Astrocyte of the spinal cord (primary cell): ENCODE measurements around the gene MTG2.

Source experiments
- DNase-seq: peaks from one replicate; pipeline ENCODE4 v3.0.0; 2011; ENCODE audit warnings: low read depth, low spot score
- H3K4me3 ChIP-seq: 2 replicates; pipeline ENCODE4 v1.5.1; 2011; ENCODE audit warnings: low read depth, mild to moderate bottlenecking, low read length, moderate library complexity
- in situ Hi-C: cut with HindIII; loops from 2 replicates; pipeline ENCODE4 v1.10.0; 2017; ENCODE audit warnings: low sequenced_read_pairs
- TF ChIP-seq, protein P1 (sequence below): IDR thresholded peaks from 2 replicates; pipeline ENCODE4 v1.5.1; 2012; ENCODE audit warnings: low read depth, mild to moderate bottlenecking, low read length, inconsistent platforms

Gene MTG2

DNA sequence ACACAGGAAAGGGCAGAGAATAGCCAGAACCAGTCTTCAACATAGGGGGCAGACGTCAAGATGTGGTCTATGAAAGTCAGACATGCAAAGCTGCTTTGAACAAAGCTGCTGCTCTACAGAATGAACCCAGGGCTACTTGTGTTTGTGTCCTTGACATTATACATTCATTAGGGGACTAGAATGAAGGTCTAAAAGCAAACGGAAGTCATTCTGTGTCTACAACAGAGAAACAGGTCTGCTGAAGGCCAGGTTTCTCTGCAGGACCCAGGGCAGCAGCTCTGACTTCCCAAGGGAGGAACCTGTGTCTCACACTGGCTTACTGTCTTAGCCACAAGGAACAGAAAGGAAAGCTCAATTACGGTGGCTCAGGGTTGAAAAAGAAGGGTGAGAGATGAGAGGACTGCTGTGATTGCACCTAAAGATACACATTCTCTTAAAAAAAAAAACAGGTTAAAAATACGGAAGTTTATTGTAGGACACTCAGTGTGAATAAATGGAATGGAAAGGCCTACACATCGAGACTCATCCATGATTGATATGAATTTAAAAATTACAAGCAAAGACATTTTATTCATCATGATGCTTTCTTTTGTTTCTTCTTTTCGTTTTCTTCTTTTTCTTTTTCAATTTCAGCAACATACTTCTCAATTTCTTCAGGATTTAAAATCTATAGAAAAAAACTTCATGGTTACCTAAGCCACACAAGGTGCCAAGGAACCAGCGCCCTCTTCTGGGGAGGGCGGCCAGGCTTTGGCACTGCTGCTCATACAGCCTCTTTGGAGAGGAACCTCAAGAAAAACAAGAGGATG is 46.3 kb upstream of the MTG2 start:
- H3K4me3 ChIP-seq, result no peak overlapping the region
- in situ Hi-C loops, result no loop called here
- DNase-seq, result peak; percentile 76
- TF ChIP-seq, protein P1, sequence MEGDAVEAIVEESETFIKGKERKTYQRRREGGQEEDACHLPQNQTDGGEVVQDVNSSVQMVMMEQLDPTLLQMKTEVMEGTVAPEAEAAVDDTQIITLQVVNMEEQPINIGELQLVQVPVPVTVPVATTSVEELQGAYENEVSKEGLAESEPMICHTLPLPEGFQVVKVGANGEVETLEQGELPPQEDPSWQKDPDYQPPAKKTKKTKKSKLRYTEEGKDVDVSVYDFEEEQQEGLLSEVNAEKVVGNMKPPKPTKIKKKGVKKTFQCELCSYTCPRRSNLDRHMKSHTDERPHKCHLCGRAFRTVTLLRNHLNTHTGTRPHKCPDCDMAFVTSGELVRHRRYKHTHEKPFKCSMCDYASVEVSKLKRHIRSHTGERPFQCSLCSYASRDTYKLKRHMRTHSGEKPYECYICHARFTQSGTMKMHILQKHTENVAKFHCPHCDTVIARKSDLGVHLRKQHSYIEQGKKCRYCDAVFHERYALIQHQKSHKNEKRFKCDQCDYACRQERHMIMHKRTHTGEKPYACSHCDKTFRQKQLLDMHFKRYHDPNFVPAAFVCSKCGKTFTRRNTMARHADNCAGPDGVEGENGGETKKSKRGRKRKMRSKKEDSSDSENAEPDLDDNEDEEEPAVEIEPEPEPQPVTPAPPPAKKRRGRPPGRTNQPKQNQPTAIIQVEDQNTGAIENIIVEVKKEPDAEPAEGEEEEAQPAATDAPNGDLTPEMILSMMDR, result peak; percentile 97

DNA sequence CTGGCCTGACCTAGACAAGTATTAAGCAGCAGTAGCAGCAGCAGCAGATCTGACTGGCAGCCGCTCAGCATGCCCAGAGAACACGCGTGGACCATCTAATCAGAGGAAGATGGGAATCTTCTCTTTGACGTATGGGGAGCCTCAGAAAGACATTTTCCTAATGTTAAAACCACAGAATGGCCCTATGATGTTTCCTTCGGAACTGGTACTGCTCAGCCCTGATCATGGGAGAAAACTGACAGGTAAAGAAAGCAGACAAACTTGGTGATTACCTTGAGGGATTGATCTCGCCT is 45.8 kb upstream of the MTG2 start:
- TF ChIP-seq, protein P1, result no peak
- in situ Hi-C loops, result no loop called here
- DNase-seq, result no peak
- no peak overlapping the region for H3K4me3 ChIP-seq

DNA sequence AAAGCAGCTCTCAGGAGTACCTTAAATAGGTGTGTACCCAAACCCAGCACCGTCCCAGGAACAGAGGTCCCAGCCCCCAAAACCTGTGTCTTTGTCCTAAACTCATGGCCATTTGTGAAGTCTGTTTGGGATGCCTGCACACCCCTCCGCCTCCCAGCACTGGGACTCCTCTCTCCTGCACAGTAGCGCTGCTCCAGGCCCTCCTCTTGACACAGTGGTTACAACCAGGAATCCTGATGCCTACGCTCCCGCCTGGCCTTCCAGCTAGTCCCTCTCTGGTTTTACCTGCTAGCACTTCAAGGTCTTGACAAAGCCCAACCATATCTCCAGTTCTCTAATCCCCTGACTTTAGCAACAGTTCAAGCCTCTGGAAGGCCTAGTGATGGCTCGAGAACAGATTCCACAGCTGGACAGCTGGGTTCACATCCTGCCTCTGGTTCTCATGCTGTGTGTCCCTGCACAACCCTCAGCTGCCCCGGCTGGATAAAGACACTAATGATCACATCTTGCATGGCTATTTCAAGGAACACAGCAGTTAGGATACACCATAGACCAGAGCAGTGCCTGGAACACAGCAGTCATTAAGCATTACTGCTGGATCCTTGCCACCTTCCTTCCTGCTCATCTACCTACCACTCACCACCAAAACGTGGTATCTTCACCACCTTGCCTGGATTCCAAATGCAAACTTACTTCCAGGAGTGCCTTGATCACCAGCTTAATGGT is 45.2 kb upstream of the MTG2 start:
- no peak for DNase-seq
- H3K4me3 ChIP-seq, result no peak overlapping the region
- in situ Hi-C loops, result no loop called here
- TF ChIP-seq, protein P1, result no peak

DNA sequence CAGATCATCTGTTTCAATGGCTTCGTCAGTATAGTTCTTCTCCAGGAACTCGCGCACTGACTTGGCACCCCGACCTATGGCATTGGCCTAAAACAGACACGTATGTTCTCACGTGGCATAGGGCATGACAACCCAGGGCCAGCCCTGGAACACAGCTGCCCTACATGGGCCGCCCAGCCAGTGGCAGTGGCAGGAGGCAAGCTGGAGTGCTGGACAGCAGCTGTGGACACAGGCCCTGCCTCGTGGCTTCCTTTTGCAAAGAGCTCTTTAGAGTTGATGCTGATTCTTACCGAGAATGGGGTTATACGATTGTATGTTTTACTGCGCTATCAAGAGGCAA is 44.7 kb upstream of the MTG2 start:
- H3K4me3 ChIP-seq, result no peak overlapping the region
- no peak for DNase-seq
- TF ChIP-seq, protein P1, result no peak
- in situ Hi-C loops, result no loop called here

DNA sequence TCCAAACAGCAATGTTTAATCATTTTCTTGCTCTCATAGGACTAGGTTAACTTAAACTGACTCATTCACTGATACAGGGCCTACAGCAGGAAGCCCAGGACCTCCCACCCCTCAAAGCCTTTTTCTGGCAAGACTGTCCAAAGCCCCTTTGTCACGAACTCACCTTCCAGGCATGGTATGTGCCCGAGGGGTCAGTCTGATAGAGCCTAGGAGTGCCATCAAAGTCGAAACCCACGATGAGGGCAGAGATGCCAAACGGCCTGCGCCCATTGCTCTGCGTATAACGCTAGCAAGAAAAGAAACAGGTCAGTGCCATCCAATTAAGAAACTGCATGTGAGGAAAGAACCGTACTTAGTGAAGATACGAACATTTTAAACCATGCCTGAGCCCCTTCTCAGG is 43.9 kb upstream of the MTG2 start:
- H3K4me3 ChIP-seq, result no peak overlapping the region
- TF ChIP-seq, protein P1, result no peak
- DNase-seq, result no peak
- in situ Hi-C loops, result no loop called here

DNA sequence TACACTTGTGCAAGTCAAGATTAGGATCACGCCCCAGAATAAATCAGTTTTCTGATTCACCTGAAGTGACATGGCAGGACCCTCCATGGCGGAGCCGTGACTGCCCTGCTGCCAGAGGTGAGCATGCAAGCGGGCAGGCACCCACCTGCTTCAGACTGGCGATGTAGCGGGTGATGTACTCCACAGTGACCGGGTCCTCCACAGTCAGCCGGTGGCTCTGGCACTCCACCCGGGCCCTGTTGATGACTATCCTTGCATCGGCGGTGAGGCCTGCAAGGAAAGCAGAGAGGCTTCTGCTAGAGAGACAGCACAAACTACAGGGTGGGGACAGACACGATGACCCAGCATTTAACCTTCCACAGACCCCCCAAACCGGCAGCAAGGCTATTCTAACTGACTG is 43.2 kb upstream of the MTG2 start:
- in situ Hi-C loops, result no loop called here
- TF ChIP-seq, protein P1, result no peak
- H3K4me3 ChIP-seq, result no peak overlapping the region
- DNase-seq, result no peak
